DOHH2 (cell line): ENCODE data around the gene FOXN1.

Experiments
- EZH2phosphoT487 ChIP-seq: fragments of 200-600 bp; sonication (generic); IDR thresholded peaks from 2 replicates; pipeline ENCODE4 v1.6.1; 2017; ENCODE audit warnings: borderline replicate concordance, mild to moderate bottlenecking, antibody characterized with exemption, low read length, moderate library complexity, mixed read lengths
- TF ChIP-seq, protein P1 (sequence below): fragments of 200-600 bp; sonication (generic); IDR thresholded peaks from one replicate; pipeline ENCODE4 v1.5.1; 2014; ENCODE audit warnings: antibody characterized with exemption, mild to moderate bottlenecking, low read depth, low read length; ENCODE audit not compliant: poor library complexity, severe bottlenecking

- TF ChIP-seq, protein P1, sequence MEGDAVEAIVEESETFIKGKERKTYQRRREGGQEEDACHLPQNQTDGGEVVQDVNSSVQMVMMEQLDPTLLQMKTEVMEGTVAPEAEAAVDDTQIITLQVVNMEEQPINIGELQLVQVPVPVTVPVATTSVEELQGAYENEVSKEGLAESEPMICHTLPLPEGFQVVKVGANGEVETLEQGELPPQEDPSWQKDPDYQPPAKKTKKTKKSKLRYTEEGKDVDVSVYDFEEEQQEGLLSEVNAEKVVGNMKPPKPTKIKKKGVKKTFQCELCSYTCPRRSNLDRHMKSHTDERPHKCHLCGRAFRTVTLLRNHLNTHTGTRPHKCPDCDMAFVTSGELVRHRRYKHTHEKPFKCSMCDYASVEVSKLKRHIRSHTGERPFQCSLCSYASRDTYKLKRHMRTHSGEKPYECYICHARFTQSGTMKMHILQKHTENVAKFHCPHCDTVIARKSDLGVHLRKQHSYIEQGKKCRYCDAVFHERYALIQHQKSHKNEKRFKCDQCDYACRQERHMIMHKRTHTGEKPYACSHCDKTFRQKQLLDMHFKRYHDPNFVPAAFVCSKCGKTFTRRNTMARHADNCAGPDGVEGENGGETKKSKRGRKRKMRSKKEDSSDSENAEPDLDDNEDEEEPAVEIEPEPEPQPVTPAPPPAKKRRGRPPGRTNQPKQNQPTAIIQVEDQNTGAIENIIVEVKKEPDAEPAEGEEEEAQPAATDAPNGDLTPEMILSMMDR = peak; percentile 66
- TF ChIP-seq EZH2phosphoT487 = no peak
These were observed 42.4 kb downstream of the FOXN1 start for GRCh38 chr17:28548417-28549130.
